Gastrocnemius medialis (tissue), 4 donors: ENCODE data around the gene NFKBIE.

Experiments used
- POLR2A ChIP-seq, 2 donors: fragments of 450-650 bp; IDR thresholded peaks; one replicate each; pipeline ENCODE4 v1.6.1; 2017; ENCODE audit warnings: antibody characterized with exemption in 2 of 2, mild to moderate bottlenecking in 2 of 2, moderate library complexity in 2 of 2
- TF ChIP-seq, protein P1 (sequence below), 5 experiments: fragments of 450-650 bp in 3 of 5; fragments of 200-600 bp in 2 of 5; sonication (generic) in 2 of 5; IDR thresholded peaks in 4 of 5; conservative IDR thresholded peaks in 1 of 5; 1 replicate in 4 of 5; 2 replicates in 1 of 5; pipeline ENCODE4 v1.5.1; 2016 to 2019; ENCODE audit warnings: antibody characterized with exemption in 5 of 5, mild to moderate bottlenecking in 3 of 5, moderate library complexity in 3 of 5

DNA sequence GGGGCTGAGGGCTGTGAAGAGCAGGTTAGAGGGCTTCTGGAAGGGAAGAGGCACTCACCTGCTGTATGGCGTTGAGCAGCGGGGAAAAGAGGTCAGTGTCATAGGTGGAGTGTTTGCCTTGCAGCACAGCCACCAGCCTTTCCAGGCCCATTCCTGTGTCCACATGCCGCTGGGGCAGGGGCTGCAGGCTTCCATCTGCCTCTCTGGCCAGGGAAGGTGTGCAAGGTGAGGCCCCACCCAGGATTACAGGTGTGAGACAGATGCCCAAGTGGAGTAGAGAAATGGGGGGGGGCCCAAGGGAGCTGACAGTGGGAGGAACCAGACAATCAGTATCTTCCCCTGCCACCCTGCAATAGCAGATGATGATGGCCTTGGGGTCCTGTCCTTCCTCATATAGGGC, 44.9 kb upstream of the NFKBIE start:
- TF ChIP-seq, protein P1, sequence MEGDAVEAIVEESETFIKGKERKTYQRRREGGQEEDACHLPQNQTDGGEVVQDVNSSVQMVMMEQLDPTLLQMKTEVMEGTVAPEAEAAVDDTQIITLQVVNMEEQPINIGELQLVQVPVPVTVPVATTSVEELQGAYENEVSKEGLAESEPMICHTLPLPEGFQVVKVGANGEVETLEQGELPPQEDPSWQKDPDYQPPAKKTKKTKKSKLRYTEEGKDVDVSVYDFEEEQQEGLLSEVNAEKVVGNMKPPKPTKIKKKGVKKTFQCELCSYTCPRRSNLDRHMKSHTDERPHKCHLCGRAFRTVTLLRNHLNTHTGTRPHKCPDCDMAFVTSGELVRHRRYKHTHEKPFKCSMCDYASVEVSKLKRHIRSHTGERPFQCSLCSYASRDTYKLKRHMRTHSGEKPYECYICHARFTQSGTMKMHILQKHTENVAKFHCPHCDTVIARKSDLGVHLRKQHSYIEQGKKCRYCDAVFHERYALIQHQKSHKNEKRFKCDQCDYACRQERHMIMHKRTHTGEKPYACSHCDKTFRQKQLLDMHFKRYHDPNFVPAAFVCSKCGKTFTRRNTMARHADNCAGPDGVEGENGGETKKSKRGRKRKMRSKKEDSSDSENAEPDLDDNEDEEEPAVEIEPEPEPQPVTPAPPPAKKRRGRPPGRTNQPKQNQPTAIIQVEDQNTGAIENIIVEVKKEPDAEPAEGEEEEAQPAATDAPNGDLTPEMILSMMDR (IDR thresholded peaks at IDR 0.05 in 4 of 5, conservative IDR thresholded peaks at IDR 0.05 in 1 of 5), result no peak
- no peak for TF ChIP-seq POLR2A (IDR thresholded peaks at IDR 0.05)
